Mesenchymal stem cell (in vitro differentiated cells and primary cell): ENCODE measurements around the gene EFCAB11.

Source experiments
- DNase-seq: peaks from one replicate; pipeline ENCODE4 v3.0.0-alpha.2; 2013
- H2AFZ ChIP-seq: one replicate; pipeline ENCODE4 v1.6.1; 2013; ENCODE audit warnings: low read depth, mild to moderate bottlenecking, control low read depth, inconsistent platforms, low read length, moderate library complexity
- H2AK5ac ChIP-seq: 2 replicates; pipeline ENCODE4 v1.6.1; 2013; ENCODE audit warnings: low read length, moderate library complexity, mild to moderate bottlenecking, inconsistent platforms; ENCODE audit not compliant: severe bottlenecking
- H2BK120ac ChIP-seq: one replicate; pipeline ENCODE4 v1.6.1; 2013; ENCODE audit warnings: low read depth, mild to moderate bottlenecking, inconsistent platforms, low read length, moderate library complexity
- H2BK12ac ChIP-seq, 2 experiments: one replicate each; pipeline ENCODE4 v1.6.1; 2013; ENCODE audit warnings: inconsistent platforms in 2 of 2, low read length in 2 of 2, mild to moderate bottlenecking in 2 of 2, moderate library complexity in 2 of 2, control low read depth in 1 of 2
- H2BK15ac ChIP-seq: one replicate; pipeline ENCODE4 v1.6.1; 2013; ENCODE audit warnings: mild to moderate bottlenecking, low read depth, inconsistent platforms; ENCODE audit not compliant: poor library complexity, severe bottlenecking
- H2BK5ac ChIP-seq: 2 replicates; pipeline ENCODE4 v1.6.1; 2013; ENCODE audit warnings: low read depth, mild to moderate bottlenecking, low read length, control low read depth, inconsistent platforms; ENCODE audit not compliant: poor library complexity, severe bottlenecking
- H3K14ac ChIP-seq, 2 experiments: one replicate each; pipeline ENCODE4 v1.6.1; 2013; ENCODE audit warnings: inconsistent platforms in 2 of 2, low read length in 2 of 2, control low read depth in 1 of 2, mild to moderate bottlenecking in 1 of 2, moderate library complexity in 1 of 2
- H3K18ac ChIP-seq, 2 experiments: one replicate each; pipeline ENCODE4 v1.6.1; 2013; ENCODE audit warnings: inconsistent platforms in 2 of 2, low read length in 2 of 2, control low read depth in 1 of 2, low read depth in 1 of 2, mild to moderate bottlenecking in 1 of 2
- H3K23ac ChIP-seq, 2 experiments: one replicate each; pipeline ENCODE4 v1.6.1; 2013; ENCODE audit warnings: inconsistent platforms in 2 of 2, low read length in 2 of 2, mild to moderate bottlenecking in 2 of 2, moderate library complexity in 2 of 2, control low read depth in 1 of 2
- H3K27ac ChIP-seq: 2 replicates; pipeline ENCODE4 v1.5.1; 2013; ENCODE audit warnings: mild to moderate bottlenecking, moderate library complexity, low read length, control low read depth, inconsistent platforms; ENCODE audit not compliant: poor library complexity, severe bottlenecking
- H3K27me3 ChIP-seq, 2 experiments: 2 replicates each; pipeline versions ENCODE4 v1.6.1 to v1.7.0; 2013; ENCODE audit warnings: low read length in 2 of 2, mild to moderate bottlenecking in 2 of 2, moderate library complexity in 2 of 2, control low read depth in 1 of 2, inconsistent platforms in 1 of 2; ENCODE audit not compliant: control insufficient read depth in 1 of 2, insufficient read depth in 1 of 2
- H3K36me3 ChIP-seq, 2 experiments: 2 replicates each; pipeline versions ENCODE4 v1.6.1 to v1.7.0; 2013; ENCODE audit warnings: low read length in 2 of 2, control low read depth in 1 of 2, inconsistent platforms in 1 of 2, low read depth in 1 of 2, mild to moderate bottlenecking in 1 of 2; ENCODE audit not compliant: insufficient read depth in 2 of 2, control insufficient read depth in 1 of 2
- H3K4ac ChIP-seq, 2 experiments: one replicate each; pipeline ENCODE4 v1.6.1; 2013; ENCODE audit warnings: inconsistent platforms in 2 of 2, low read length in 2 of 2, mild to moderate bottlenecking in 2 of 2, moderate library complexity in 2 of 2, control low read depth in 1 of 2, low read depth in 1 of 2
- H3K4me1 ChIP-seq: 2 replicates; pipeline ENCODE4 v1.6.1; 2013; ENCODE audit warnings: low read depth, low read length, control low read depth; ENCODE audit not compliant: control insufficient read depth, insufficient read depth
- H3K4me2 ChIP-seq: 2 replicates; pipeline ENCODE4 v1.6.1; 2013; ENCODE audit warnings: low read length, mild to moderate bottlenecking, inconsistent platforms; ENCODE audit not compliant: poor library complexity, severe bottlenecking
- H3K4me3 ChIP-seq, 2 experiments: 2 replicates each; pipeline versions ENCODE4 v1.5.1 to v1.7.0; 2013; ENCODE audit warnings: low read length in 2 of 2, mild to moderate bottlenecking in 2 of 2, control low read depth in 1 of 2, low read depth in 1 of 2; ENCODE audit not compliant: insufficient read depth in 1 of 2
- H3K79me1 ChIP-seq: replicated peaks from 2 replicates; pipeline ENCODE4 v1.6.1; 2013; ENCODE audit warnings: mild to moderate bottlenecking, control low read depth, low read length, inconsistent platforms; ENCODE audit not compliant: poor library complexity, severe bottlenecking
- H3K9ac ChIP-seq: 2 replicates; pipeline ENCODE4 v1.7.0; 2013; ENCODE audit warnings: mild to moderate bottlenecking, low read length, moderate library complexity
- H3K9me3 ChIP-seq: 2 replicates; pipeline ENCODE4 v1.7.0; 2013; ENCODE audit warnings: mild to moderate bottlenecking, low read length; ENCODE audit not compliant: control insufficient read depth
- H4K8ac ChIP-seq: one replicate; pipeline ENCODE4 v1.6.1; 2013; ENCODE audit warnings: inconsistent platforms, mild to moderate bottlenecking, low read length, moderate library complexity
- H4K91ac ChIP-seq: one replicate; pipeline ENCODE4 v1.6.1; 2013; ENCODE audit warnings: mild to moderate bottlenecking, low read length, inconsistent platforms
- WGBS: methylation state at CpG from one replicate; pipeline ENCODE4 v1.1.7; 2013; ENCODE audit warnings: mixed read lengths; 5-methylcytosine and 5-hydroxymethylcytosine counted together

EFCAB11 gene

DNA sequence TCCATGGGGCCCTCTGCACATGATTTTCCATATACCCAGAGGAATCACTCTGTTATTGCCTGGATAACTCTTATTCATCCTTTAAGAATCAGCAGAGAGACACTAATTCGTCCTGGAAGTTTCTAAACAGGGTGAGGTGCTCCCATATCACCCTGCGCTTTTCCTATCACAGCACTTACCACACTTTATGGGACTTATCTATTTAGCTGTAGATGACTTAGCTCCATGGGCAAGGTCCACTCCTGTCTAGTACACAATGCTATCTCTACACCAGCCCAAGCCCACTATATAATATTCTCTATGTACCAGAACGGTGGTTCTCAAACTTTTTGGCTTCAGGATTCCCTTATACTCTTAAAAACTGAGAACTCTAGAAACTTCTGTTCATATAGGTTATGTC is 111.7 kb downstream of the EFCAB11 start:
- H3K27me3 ChIP-seq: no peaks in the 10 kb centered on the region
- DNase-seq: no peak
- no peak overlapping the region for H3K9ac ChIP-seq
- H4K8ac ChIP-seq: no peak overlapping the region
- H2BK5ac ChIP-seq: no peak overlapping the region
- no peak overlapping the region for H2BK12ac ChIP-seq
- H3K36me3 ChIP-seq: no peaks in the 10 kb centered on the region
- no peak overlapping the region for H2AK5ac ChIP-seq
- no peak overlapping the region for H3K23ac ChIP-seq
- no peak overlapping the region for H2BK15ac ChIP-seq
- H3K4me1 ChIP-seq: peaks cover 3% of the 10 kb centered on the region
- no peak overlapping the region for H3K4me2 ChIP-seq
- no peak overlapping the region for H2AFZ ChIP-seq
- no peaks in the 10 kb centered on the region for H3K79me1 ChIP-seq
- 94% methylated on average over 2 of the region's 3 CpGs for WGBS
- no peak overlapping the region for H2BK120ac ChIP-seq
- H3K9me3 ChIP-seq: peaks cover 10% of the 10 kb centered on the region
- H4K91ac ChIP-seq: no peak overlapping the region
- no peak overlapping the region for H3K4me3 ChIP-seq
- no peak overlapping the region for H3K4ac ChIP-seq
- H3K18ac ChIP-seq: no peak overlapping the region
- no peak overlapping the region for H3K14ac ChIP-seq
- H3K27ac ChIP-seq: no peak overlapping the region

DNA sequence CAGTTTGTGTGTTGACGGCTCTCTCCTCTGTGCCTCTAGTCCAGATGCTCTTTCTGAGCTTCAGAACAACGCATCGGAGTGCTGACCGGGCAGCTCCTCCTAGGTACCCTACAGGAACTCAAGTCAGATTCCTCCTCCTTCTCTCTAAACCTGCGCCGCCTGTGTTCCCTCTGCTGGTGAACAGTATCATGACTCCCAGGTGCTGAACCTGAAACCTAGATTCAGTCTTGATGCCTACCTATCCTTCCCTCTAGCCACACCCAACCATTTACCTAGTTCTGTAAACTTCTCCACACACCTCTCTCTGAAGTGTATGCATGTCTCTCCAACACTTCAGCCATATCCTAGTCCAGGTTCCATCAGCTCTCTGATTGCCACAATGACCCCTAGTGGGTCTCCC is 112.7 kb downstream of the EFCAB11 start:
- H2BK12ac ChIP-seq: no peak overlapping the region
- no peak overlapping the region for H2BK5ac ChIP-seq
- H2BK15ac ChIP-seq: no peak overlapping the region
- no peak overlapping the region for H3K14ac ChIP-seq
- peaks cover 3% of the 10 kb centered on the region for H3K4me1 ChIP-seq
- H3K4me3 ChIP-seq: no peak overlapping the region
- H3K9me3 ChIP-seq: peaks cover 10% of the 10 kb centered on the region
- no peaks in the 10 kb centered on the region for H3K36me3 ChIP-seq
- H3K27ac ChIP-seq: no peak overlapping the region
- no peak overlapping the region for H4K91ac ChIP-seq
- no peaks in the 10 kb centered on the region for H3K79me1 ChIP-seq
- WGBS: 90% methylated on average over 6 of the region's 6 CpGs
- H4K8ac ChIP-seq: no peak overlapping the region
- no peak overlapping the region for H3K4me2 ChIP-seq
- DNase-seq: no peak
- no peaks in the 10 kb centered on the region for H3K27me3 ChIP-seq
- no peak overlapping the region for H3K18ac ChIP-seq
- no peak overlapping the region for H2BK120ac ChIP-seq
- H3K4ac ChIP-seq: no peak overlapping the region
- H2AK5ac ChIP-seq: peak overlapping the region; percentile 41
- H3K9ac ChIP-seq: no peak overlapping the region
- H2AFZ ChIP-seq: no peak overlapping the region
- H3K23ac ChIP-seq: no peak overlapping the region

DNA sequence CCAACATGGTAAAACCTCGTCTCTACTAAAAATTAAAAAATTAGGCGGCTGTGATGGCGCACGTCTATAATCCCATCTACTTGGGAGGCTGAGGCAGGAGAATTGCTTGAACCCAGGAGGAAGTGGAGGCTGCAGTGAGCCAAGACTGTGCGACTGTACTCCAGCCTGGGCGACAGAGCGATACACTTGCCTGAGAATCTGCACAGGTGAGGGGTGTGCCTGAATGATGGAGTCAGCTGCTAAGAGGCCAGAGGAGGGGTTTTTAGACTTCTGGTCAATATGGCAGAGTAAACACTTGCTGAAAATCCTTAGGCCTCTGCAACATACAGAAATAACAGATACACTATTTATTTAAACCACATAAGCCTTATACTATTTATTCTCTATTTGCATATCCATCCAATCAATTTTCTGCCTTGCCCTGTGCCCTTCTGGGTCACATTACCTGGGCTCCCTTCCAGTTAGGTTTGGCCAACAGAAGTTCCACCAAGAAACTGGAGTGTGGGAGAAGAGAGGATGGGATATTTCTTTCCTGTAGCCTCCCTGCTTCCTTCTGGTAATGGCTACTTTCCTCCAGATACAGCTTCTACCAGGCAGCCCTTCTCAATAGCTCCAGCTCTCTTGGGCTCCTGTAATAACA is 117.6 kb downstream of the EFCAB11 start:
- Histone ChIP-seq H2BK120ac (no peak overlapping the region), H3K27ac (no peak overlapping the region)
- WGBS: over 99% methylated on average over 6 of the region's 7 CpGs

GRCh38 chr14:89833661-89834060 is 120.9 kb downstream of the EFCAB11 start:
- Histone ChIP-seq H3K9me3 (peaks cover 3% of the 10 kb centered on the region), H2BK5ac (no peak overlapping the region), H3K27ac (no peak overlapping the region), H3K23ac (no peak overlapping the region), H4K91ac (no peak overlapping the region), H2BK120ac (no peak overlapping the region), H2AK5ac (no peak overlapping the region), H3K9ac (no peak overlapping the region), H3K36me3 (no peaks in the 10 kb centered on the region), H3K4me3 (no peak overlapping the region), H3K18ac (no peak overlapping the region), H3K4me2 (no peak overlapping the region), H2AFZ (no peak overlapping the region), H2BK12ac (no peak overlapping the region), H2BK15ac (no peak overlapping the region), H3K79me1 (no peaks in the 10 kb centered on the region), H4K8ac (no peak overlapping the region), H3K14ac (no peak overlapping the region), H3K4ac (no peak overlapping the region), H3K27me3 (no peaks in the 10 kb centered on the region), H3K4me1 (peaks cover 5% of the 10 kb centered on the region)
- DNase-seq: no peak

More for the DNA sequence above, 117.6 kb downstream of the EFCAB11 start:
- DNase-seq: no peak
- Histone ChIP-seq H3K36me3 (no peaks in the 10 kb centered on the region), H2AK5ac (no peak overlapping the region), H3K27me3 (no peaks in the 10 kb centered on the region), H4K8ac (no peak overlapping the region), H3K4me2 (no peak overlapping the region), H3K18ac (no peak overlapping the region), H3K14ac (no peak overlapping the region), H2BK15ac (no peak overlapping the region), H3K9ac (no peak overlapping the region), H3K4me1 (peaks cover 5% of the 10 kb centered on the region), H2BK12ac (no peak overlapping the region), H2BK5ac (no peak overlapping the region), H3K9me3 (peaks cover 10% of the 10 kb centered on the region), H3K4me3 (no peak overlapping the region), H3K4ac (no peak overlapping the region), H3K23ac (no peak overlapping the region), H4K91ac (no peak overlapping the region), H3K79me1 (no peaks in the 10 kb centered on the region), H2AFZ (no peak overlapping the region)
